ENCODE results near the gene ADARB2. TPM values are rescaled to one million over a fixed set of nuclear protein-coding genes. Genes with fewer than 3 reads are reported as not detected.

The ADARB2 gene
- polyA plus RNA-seq, 1 of the 3 experiments (the other 2 are of a cell fraction) = not detected

- Histone ChIP-seq H3K27ac (ENCODE audit: low read depth in 2 of 2, low read length in 1 of 2) (no peak overlapping the region), H4K20me1 (ENCODE audit: insufficient read depth) (no peaks in the 10 kb centered on the region), H3K4me1 (ENCODE audit: control insufficient read depth in 1 of 2, insufficient read depth in 2 of 2, low read depth in 1 of 2, low read length in 1 of 2) (no peaks in the 10 kb centered on the region), H3K4me3 (ENCODE audit: low read depth in 2 of 2, low read length in 1 of 2) (no peak overlapping the region), H3K27me3 (ENCODE audit: insufficient read depth) (no peaks in the 10 kb centered on the region), H3F3A (replicated peaks; ENCODE audit: insufficient read depth) (no peaks in the 10 kb centered on the region), H3K36me3 (replicated peaks in 1 of 2; ENCODE audit: control insufficient read depth in 1 of 2, insufficient read depth in 2 of 2, low read length in 1 of 2) (no peaks in the 10 kb centered on the region), H2AFZ (ENCODE audit: low read depth) (no peak overlapping the region), H3K79me2 (ENCODE audit: insufficient read depth) (no peaks in the 10 kb centered on the region), H3K9me3 (no peaks in the 10 kb centered on the region), H3K9ac (no peak overlapping the region), H3K9me2 (no peaks in the 10 kb centered on the region), H3K4me2 (no peak overlapping the region)
- TF ChIP-seq REST (IDR thresholded peaks at IDR 0.05; ENCODE audit: low read depth, low read length) = no peak
- TF ChIP-seq EZH2phosphoT487 (IDR thresholded peaks at IDR 0.05; ENCODE audit: borderline replicate concordance, low read depth) = no peak
- no peak for TF ChIP-seq NFIC (IDR thresholded peaks at IDR 0.05; ENCODE audit: borderline replicate concordance)
- no peak for DNase-seq
- ChIA-PET POLR2A (no interaction called here), CTCF (no interaction called here)
- WGBS (ENCODE audit: low lambda C conversion rate) = 63% methylated on average over 13 of the region's 22 CpGs
Observed at GRCh38 chr10:1626410-1626809, 110.9 kb downstream of the ADARB2 start.

- ChIA-PET POLR2A (interaction anchor here (0.6 kb wide), 1 partner anchor 16 kb away, joined by 3 read pairs; no protein-coding TSS in a partner anchor), CTCF (no interaction called here)
- Histone ChIP-seq H3K9ac (no peak overlapping the region), H3K36me3 (replicated peaks in 1 of 2; ENCODE audit: control insufficient read depth in 1 of 2, insufficient read depth in 2 of 2, low read length in 1 of 2) (no peaks in the 10 kb centered on the region), H3K9me2 (no peaks in the 10 kb centered on the region), H3F3A (replicated peaks; ENCODE audit: insufficient read depth) (no peaks in the 10 kb centered on the region), H3K9me3 (no peaks in the 10 kb centered on the region; the same call in 1 of the 2 replicates), H3K4me3 (ENCODE audit: low read depth in 2 of 2, low read length in 1 of 2) (no peak overlapping the region), H3K27me3 (ENCODE audit: insufficient read depth) (no peaks in the 10 kb centered on the region), H3K4me2 (no peak overlapping the region), H3K79me2 (ENCODE audit: insufficient read depth) (no peaks in the 10 kb centered on the region), H3K27ac (ENCODE audit: low read depth in 2 of 2, low read length in 1 of 2) (no peak overlapping the region), H4K20me1 (ENCODE audit: insufficient read depth) (no peaks in the 10 kb centered on the region), H3K4me1 (ENCODE audit: control insufficient read depth in 1 of 2, insufficient read depth in 2 of 2, low read depth in 1 of 2, low read length in 1 of 2) (no peaks in the 10 kb centered on the region), H2AFZ (ENCODE audit: low read depth) (no peak overlapping the region)
- 53% methylated on average over 11 of the region's 11 CpGs for WGBS (ENCODE audit: low lambda C conversion rate)
- no peak for TF ChIP-seq EP300 (IDR thresholded peaks at IDR 0.05; ENCODE audit: borderline replicate concordance in 1 of 2, low read depth in 1 of 2, low read length in 1 of 2)
- no peak for TF ChIP-seq ELF1 (IDR thresholded peaks at IDR 0.05)
- TF ChIP-seq GABPA (IDR thresholded peaks at IDR 0.05; ENCODE audit: low read depth) = no peak
- no peak for TF ChIP-seq REST (IDR thresholded peaks at IDR 0.05; ENCODE audit: low read depth, low read length)
- TF ChIP-seq FOSL2 (IDR thresholded peaks at IDR 0.05; ENCODE audit: borderline replicate concordance, low read depth) = no peak
- TF ChIP-seq RXRA (IDR thresholded peaks at IDR 0.05; ENCODE audit: borderline replicate concordance, low read depth) = no peak
- TF ChIP-seq RFX5 (IDR thresholded peaks at IDR 0.05; ENCODE audit: low read length) = no peak
- TF ChIP-seq RCOR1 (IDR thresholded peaks at IDR 0.05; ENCODE audit: low read length) = no peak
- no peak for TF ChIP-seq ZBTB33 (IDR thresholded peaks at IDR 0.05; ENCODE audit: borderline replicate concordance, low read depth)
- TF ChIP-seq GATA2 (CRISPR knock-in tag; IDR thresholded peaks at IDR 0.05) = no peak
- no peak for TF ChIP-seq POLR2AphosphoS5 (IDR thresholded peaks at IDR 0.05; ENCODE audit: low read depth, low read length)
- TF ChIP-seq MAX (IDR thresholded peaks at IDR 0.05; ENCODE audit: low read depth) = no peak
- no peak for TF ChIP-seq MXI1 (IDR thresholded peaks at IDR 0.05; ENCODE audit: low read depth, low read length)
- no peak for TF ChIP-seq CTCF (IDR thresholded peaks at IDR 0.05)
- no peak for DNase-seq
Observed at GRCh38 chr10:1625731-1626130, 111.6 kb downstream of the ADARB2 start.
